Measurements from ENCODE around the gene HORMAD1.
"Not testable (repeated sequence)": the region's sequence is repeated elsewhere in the genome, so short reads cannot be mapped to it uniquely, and the experiment has no call there.

HORMAD1 gene

DNA sequence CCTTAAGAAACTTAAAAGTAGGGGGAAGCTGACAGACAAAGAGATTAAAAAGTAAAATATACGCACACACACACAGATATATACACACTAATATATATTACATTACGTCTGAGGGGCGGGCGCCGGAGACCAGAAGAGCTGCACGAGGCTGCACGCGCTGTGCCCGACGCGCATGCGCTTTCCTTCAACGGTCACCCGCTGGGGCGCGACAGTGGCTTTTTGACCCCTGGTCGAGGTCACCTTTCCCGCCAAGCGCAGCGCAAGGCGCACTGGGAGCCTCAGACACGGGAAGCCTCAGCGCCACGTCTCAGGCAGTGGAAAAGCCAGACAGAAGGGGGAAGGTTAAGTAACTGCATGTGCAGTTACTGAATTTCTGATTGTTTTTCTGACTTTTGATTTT lies at the start of gene HORMAD1:
Gene HORMAD1 (minus strand): TSS at position 193 of the 400 bp plus-strand sequence. CDS start 1,390 bp downstream, outside the sequence.
- no peak for DNase-seq (ENCODE audit: low read depth)

DNA sequence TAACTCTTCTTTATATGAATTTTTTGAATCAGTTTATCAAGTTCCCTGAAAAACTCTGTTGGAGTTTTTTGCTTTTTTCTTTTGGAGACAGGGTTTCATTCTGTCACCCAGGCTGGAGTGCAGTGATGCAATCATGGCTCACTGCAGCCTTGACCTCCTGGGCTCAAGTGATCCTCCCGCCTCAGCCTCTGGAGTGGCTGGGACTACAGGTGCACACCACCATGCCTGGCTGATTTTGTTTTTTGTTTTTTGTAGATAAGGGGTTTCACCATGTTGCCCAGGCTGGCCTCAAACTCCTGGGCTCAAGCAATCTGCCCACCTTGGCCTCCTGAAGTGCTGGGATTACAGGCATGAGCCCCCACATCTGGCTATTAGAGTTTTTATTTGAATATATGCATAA lies 47.0 kb upstream of the HORMAD1 start:
- not testable (repeated sequence) for DNase-seq (ENCODE audit: low read depth)

- DNase-seq (ENCODE audit: low read depth): not testable (repeated sequence)
Measured at GRCh38 chr1:150765977-150766301, 45.2 kb upstream of the HORMAD1 start.

DNA sequence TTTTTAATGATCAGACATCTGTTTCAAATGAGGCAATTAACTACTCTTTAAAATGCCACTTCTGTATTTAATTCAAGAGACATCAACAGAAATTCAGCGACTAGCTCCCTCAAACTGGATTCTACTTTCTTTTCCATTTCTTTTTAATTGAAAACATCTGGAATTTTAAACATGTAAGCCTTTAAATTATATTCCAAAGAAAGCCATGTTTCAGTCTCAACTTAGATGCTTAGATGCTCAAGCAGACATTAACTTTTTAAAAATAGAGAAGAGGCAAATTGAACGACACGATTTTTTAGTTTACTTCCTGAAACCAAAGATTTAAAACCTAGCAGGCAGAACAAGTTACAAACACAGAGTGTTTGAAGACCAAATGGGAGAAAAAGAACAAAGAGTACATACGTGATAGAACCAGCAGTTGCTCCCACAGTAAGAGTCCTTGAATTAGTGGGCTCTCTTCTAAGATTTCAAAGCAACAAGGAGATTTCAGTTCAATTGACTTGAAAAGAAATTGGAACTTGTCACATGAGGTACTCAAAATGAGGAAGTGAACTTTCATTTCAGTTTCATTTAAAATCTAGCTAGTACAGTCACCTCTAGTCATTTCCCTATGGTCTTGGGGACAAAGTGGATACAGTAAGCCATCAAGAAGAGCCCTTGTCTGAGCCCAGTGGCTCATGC lies 44.7 kb upstream of the HORMAD1 start, which contains the start of gene CTSS:
Gene CTSS (minus strand): TSS at position 483 of the 681 bp plus-strand sequence. CDS start 1,015 bp downstream, outside the sequence.
- DNase-seq (ENCODE audit: low read depth): no peak

GRCh38 chr1:150764617-150765101 lies 44.0 kb upstream of the HORMAD1 start:
- no peak for DNase-seq (ENCODE audit: low read depth)

DNA sequence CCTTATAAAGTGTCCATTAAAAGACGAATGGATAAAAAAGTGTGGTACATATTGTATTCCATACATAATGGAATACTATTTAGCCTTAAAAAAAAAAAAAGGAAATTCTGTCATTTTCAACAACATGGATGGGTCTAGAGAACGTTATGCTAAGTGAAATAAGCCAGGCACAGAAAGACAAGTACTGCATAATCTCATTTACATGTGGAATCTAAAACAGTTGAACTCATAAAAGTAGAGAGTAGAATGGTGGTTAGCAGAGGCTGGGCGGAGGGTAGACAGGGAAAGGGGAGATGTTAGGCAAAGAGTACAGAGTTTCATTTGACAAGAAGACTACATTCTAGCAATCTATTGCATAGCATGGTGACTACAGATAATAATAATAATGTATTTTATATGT lies 42.3 kb upstream of the HORMAD1 start:
- DNase-seq (ENCODE audit: low read depth): no peak

DNA sequence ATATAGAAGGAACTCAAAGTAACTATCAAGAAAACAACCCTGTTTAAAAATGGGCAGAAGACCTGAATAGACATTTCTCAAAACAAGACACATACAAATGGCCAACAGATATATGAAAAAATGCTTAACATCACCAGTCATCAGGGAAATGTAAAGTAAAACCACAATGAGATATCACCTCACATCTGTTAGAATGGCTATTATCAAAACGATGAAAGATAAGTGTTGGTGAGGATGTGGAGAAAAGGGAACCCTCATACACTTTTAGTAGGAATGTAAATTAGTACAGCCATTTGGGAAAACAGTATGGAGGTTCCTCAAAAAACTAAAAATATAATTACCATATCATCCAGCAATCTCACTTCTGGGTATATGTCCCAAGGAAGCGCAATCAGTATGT lies 41.9 kb upstream of the HORMAD1 start:
- no peak for DNase-seq (ENCODE audit: low read depth)

GRCh38 chr1:150761801-150762200 lies 41.1 kb upstream of the HORMAD1 start:
- DNase-seq (ENCODE audit: low read depth): no peak

DNA sequence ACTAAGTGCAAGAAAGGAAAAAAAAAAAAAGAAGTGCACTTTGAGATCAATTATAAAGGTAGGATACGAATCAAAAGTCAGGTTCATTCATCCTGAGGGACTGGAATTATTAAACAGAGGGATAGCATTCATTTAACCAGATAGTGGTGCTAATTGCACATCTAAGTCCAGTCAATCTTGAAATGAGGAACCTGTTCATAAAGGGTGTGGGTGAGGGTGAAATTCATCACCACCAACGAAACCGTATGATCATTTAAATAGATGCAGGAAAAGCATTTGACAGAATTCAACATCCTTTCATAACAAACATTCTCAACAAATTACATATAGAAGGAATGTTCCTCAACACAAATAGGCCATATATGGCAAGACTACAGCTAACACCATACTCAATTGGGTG lies 39.3 kb upstream of the HORMAD1 start:
- no peak for DNase-seq (ENCODE audit: low read depth)

DNA sequence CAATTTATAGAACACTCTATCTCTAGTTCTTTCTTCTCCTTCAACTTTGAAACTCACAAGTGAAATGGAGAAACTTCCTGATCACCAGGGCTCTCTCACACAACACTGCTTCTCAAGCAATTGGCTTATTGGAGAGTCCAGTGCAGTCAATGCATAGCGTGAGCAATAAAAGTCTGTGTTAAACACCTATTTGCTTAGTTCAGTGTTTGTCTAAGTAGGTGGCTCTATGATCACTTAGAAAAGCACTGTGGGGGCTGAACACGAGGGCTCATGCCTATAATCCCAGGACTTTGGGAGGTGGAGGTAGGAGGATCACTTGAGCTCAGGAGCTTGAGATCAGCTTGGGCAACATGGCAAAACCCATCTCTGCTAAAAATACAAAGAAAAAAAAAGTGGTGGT lies 32.7 kb upstream of the HORMAD1 start:
- DNase-seq (ENCODE audit: low read depth): no peak

DNA sequence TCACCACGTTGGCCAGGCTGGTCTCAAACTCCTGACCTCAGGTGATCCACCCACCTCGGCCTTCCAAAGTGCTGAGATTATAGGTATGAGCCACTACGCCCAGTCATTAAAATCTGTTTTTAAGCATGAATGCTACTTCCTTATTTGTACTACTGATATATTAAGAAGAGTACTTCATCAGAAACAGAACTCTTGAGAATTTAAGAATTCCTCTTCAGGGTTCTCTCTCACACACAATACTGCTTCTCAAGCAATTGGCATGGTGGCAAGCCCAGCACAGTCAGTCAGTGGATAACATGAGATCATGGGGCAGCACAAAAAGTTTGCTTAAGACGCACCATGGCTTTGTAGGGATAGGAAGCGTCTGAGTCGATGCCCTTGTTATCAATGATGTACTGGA lies 30.7 kb upstream of the HORMAD1 start:
- DNase-seq (ENCODE audit: low read depth): no peak

DNA sequence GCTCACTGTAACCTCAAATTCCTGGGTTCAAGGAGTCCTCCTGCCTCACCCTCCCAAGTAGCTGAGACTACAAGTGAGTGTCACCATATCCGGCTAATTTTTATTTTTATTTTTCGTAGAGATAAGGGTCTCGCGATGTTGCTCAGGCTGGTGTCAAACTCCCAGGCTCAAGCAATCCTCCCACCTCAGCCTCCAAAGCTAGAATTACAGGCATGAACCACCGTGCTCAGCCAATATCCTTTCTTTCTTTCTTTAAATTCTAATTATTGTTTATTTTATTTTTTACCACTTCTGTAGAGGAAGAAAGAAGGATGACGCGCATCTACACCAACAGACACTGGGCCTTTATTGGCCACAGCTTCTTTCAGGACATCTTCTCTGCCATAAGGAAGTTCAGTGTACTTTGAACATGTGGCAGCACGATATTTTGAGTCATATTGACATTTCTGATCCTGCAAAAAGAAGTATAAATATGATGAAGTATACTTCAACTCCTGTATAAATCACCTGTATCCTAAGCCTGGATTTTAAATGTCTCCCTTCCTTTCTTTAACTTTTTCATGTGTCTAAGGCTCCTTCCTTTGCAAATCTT lies 29.1 kb upstream of the HORMAD1 start:
- DNase-seq (ENCODE audit: low read depth): no peak

GRCh38 chr1:150748878-150749719 lies 28.4 kb upstream of the HORMAD1 start:
- no peak for DNase-seq (ENCODE audit: low read depth)

DNA sequence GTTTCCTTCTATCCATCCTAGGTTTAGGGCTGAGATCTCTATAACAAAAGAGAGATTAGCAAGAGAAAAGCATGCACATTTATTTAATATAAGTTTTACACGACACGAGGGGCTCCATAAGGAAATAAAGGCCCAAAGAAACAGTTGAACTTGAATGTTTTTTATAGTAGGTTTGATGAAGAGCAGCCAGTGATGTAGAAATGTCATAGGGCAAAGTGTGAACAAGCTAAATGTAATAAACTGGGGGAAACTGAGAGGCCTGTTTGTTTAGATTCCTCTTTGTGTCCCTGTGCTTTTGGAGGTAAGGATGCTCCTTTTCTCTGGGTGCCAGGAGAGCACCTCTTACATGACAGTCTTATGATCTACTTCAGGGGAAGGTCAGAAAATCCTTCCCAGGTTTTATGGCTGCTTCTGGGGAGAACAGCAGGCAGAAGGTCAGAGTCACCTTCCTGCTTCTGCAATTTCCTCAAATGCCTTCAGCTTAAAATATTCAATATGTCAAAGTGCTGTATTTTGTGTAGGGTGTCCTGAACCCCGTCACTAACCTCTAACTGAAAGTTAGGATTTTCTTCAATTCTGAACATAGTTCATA lies 9.5 kb upstream of the HORMAD1 start:
- no peak for DNase-seq (ENCODE audit: low read depth)

DNA sequence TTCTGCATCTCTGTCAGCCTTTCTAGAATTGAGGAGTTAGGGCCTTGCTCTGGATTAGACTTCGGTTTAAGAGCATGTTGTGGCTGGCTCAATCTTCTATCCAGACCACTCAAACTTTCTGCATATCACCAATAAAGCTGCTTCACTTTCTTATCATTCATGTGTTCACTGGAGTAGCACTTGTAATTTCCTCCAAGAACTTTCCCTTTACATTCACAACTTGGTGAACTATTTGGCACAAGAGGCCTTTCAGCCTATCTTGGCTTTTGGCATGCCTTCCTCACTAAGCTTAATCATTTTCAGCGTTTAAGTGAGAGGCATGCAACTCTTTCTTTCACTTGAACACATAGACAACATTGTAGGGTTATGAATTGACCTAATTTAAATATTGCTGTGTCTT lies 3.6 kb upstream of the HORMAD1 start:
- DNase-seq (ENCODE audit: low read depth): no peak

DNA sequence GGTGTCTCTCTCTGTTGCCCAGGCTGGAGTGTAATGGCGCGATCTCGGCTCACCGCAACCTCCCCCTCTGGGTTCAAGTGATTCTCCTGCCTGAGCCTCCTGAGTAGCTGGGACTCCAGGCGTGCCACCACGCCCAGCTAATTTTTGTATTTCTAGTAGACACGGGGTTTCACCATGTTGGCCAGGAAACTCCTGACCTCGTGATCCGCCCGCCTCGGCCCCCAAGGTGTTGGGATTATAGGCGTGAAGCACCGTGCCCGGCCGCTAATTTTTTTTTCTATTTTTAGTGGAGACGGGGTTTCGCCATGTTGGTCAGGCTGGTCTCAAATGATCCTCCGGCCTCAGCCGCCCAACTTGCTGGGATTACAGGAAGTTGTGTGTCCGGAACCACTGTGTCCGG lies 597 bp downstream of the HORMAD1 start:
- DNase-seq (ENCODE audit: low read depth): no peak

GRCh38 chr1:150718225-150718891 lies 2.3 kb downstream of the HORMAD1 start:
- no peak for DNase-seq (ENCODE audit: low read depth)

GRCh38 chr1:150709031-150709430 lies 11.7 kb downstream of the HORMAD1 start:
- DNase-seq (ENCODE audit: low read depth): not testable (repeated sequence)

DNA sequence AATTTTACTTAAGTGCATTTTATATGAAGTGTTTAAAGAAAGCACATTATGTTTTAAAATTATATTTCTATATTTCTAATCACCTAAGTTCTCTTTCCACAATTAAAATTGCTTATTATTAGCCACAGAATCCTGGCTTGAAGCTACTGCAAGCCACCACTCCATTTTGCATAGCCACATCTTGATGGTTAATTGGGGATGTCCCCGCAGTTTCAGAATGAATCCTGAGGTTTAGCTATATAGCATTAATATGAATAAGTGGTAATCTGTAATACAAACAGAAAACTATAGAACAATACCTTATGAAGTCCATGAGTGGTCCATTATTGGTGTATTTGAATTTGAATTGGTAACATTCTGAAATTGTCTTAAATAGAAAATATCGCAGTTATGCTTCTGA lies 12.1 kb downstream of the HORMAD1 start:
- no peak for DNase-seq (ENCODE audit: low read depth)

GRCh38 chr1:150706091-150706490 lies 14.6 kb downstream of the HORMAD1 start:
- DNase-seq (ENCODE audit: low read depth): no peak

DNA sequence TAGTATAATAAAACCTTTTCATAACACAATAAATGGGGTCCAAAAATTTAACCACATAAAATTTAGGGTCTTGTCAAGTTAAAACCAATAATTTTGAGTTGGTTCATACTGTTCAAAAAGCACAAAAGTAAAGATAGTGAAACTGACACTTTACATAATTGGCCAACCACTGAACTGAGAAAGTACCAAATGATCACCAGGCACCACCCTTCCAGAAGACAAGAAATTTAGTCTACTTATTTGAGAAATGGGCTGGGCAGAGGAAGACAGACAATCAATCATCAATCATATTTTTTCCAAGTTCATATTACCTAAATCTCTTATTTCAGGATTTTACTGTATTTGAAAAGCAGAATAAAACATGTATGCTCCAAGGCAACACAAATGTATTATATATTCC lies 17.3 kb downstream of the HORMAD1 start:
- DNase-seq (ENCODE audit: low read depth): no peak

Measured in CMK (cell line).